Mesothelial cell of epicardium (in vitro differentiated cells): ENCODE measurements around the gene BOC. TPM values are rescaled to one million over a fixed set of nuclear protein-coding genes. Genes with fewer than 3 reads are reported as not detected.

Experiments used
- DNase-seq, 2 experiments: peaks; one replicate each; pipeline ENCODE4 v3.0.0; 2021; ENCODE audit warnings: low spot score in 2 of 2; ENCODE audit not compliant: unreplicated experiment in 2 of 2
- H3K27ac Mint-ChIP-seq: 2 replicates; pipeline ENCODE4 v1.8.0; 2021; ENCODE audit warnings: mixed read lengths
- H3K27me3 Mint-ChIP-seq: 2 replicates; pipeline ENCODE4 v1.8.0; 2021; ENCODE audit warnings: low read depth, mixed read lengths
- H3K36me3 Mint-ChIP-seq: 2 replicates; pipeline ENCODE4 v1.8.0; 2021; ENCODE audit warnings: mixed read lengths
- H3K4me1 Mint-ChIP-seq: 2 replicates; pipeline ENCODE4 v1.8.0; 2021; ENCODE audit warnings: mixed read lengths
- H3K4me3 Mint-ChIP-seq: 2 replicates; pipeline ENCODE4 v1.8.0; 2021; ENCODE audit warnings: mild to moderate bottlenecking, moderate library complexity, mixed read lengths
- H3K9me3 Mint-ChIP-seq: 2 replicates; pipeline ENCODE4 v1.8.0; 2021; ENCODE audit warnings: mixed read lengths
- total RNA-seq: library from RNA; stranded (reverse); gene quantifications from 3 replicates; pipeline ENCODE4 v1.2.1, GENCODE V29; 2021
- TF ChIP-seq, protein P1 (sequence below): fragments of 200-600 bp; sonication (generic); IDR thresholded peaks from one replicate; pipeline ENCODE4 v1.5.0; 2021; ENCODE audit warnings: antibody characterized with exemption; ENCODE audit not compliant: unreplicated experiment

BOC gene
- total RNA-seq, 1 donor from 2014 or later = 85.3 TPM

DNA sequence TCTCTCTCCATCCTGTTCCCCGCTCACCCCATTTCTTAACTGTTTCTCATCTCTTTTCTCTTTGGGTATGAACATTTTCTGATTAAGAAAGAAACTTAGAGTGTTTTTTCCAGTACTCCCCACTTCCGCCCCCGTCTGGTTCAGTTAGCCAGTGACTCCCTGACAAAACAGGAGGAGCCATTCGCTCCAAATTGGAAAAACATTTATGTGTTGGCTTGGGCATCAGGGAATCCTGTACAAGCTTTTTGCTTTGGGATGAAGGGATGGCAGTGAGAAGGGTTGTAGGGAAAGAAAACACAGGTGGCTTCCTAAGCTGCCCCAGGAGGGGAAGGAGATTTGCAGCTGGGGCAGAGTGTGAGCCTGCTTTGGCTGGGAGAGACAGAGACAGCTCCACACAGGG lies 47.0 kb downstream of the BOC start:
- Mint-ChIP-seq H3K36me3 (peaks cover 33% of the 10 kb centered on the region), H3K9me3 (no peaks in the 10 kb centered on the region), H3K4me3 (no peak overlapping the region)

DNA sequence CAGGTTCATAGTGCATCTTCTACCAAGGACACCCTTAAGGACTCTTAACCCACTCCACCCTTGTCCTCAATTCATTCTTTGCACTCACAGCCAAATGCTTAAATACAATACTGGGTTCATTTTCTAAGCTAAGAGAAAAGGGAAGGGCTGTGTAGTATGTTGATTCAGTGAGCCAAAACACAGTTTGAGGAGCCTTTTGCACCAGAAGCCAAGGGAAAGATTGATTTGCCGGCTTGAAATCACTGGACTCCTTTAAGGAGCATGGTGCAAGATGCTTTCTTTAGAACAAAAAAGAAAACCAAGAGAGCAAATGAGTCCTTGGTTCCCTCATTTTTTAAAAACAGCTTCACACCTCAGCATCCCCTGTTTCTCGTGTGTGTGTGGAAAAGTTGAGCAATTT lies 47.8 kb downstream of the BOC start:
- H3K4me3 Mint-ChIP-seq = no peak overlapping the region
- H3K4me1 Mint-ChIP-seq = peaks cover 46% of the 10 kb centered on the region
- peaks cover 27% of the 10 kb centered on the region for H3K36me3 Mint-ChIP-seq
- DNase-seq = no peak
- TF ChIP-seq, protein P1, sequence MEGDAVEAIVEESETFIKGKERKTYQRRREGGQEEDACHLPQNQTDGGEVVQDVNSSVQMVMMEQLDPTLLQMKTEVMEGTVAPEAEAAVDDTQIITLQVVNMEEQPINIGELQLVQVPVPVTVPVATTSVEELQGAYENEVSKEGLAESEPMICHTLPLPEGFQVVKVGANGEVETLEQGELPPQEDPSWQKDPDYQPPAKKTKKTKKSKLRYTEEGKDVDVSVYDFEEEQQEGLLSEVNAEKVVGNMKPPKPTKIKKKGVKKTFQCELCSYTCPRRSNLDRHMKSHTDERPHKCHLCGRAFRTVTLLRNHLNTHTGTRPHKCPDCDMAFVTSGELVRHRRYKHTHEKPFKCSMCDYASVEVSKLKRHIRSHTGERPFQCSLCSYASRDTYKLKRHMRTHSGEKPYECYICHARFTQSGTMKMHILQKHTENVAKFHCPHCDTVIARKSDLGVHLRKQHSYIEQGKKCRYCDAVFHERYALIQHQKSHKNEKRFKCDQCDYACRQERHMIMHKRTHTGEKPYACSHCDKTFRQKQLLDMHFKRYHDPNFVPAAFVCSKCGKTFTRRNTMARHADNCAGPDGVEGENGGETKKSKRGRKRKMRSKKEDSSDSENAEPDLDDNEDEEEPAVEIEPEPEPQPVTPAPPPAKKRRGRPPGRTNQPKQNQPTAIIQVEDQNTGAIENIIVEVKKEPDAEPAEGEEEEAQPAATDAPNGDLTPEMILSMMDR = no peak
- no peaks in the 10 kb centered on the region for H3K27me3 Mint-ChIP-seq
- H3K27ac Mint-ChIP-seq = no peak overlapping the region
- no peaks in the 10 kb centered on the region for H3K9me3 Mint-ChIP-seq

More for the DNA sequence above, 47.0 kb downstream of the BOC start:
- TF ChIP-seq, protein P1 = no peak
- no peaks in the 10 kb centered on the region for H3K27me3 Mint-ChIP-seq
- no peak for DNase-seq
- H3K4me1 Mint-ChIP-seq = peaks cover 46% of the 10 kb centered on the region
- H3K27ac Mint-ChIP-seq = no peak overlapping the region

DNA sequence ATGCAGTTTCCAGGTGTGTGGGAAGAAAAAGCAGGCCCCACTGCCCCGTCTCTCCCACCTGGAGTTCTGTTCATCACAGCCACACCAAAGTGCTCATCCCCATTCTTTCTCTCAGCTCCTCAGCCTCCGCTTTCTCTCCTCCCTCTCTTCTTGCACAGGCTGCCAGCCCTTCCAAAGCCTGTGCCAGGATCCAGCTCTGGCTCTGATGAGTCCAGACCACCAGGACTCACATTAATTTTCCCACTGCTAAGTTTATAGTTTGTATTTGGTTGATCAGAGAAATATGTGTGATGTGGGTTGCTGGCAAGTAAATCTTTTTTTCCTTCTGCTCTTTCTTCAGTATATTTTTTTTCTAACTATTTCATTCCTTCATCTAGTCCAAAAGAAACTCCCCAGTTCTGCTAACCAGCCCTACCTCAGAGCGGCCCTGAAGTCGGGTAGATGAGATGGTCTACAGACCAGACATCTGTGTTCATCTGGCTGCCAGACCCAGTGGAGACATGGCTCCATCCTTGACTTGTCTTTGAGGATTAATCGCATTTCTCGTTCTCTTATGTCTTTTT lies 49.8 kb downstream of the BOC start:
- peaks cover 22% of the 10 kb centered on the region for H3K36me3 Mint-ChIP-seq
- H3K27ac Mint-ChIP-seq = peak overlapping the region; percentile 70
- no peak overlapping the region for H3K4me3 Mint-ChIP-seq
- DNase-seq = no peak
- peaks cover 59% of the 10 kb centered on the region for H3K4me1 Mint-ChIP-seq
- TF ChIP-seq, protein P1 = no peak
- H3K9me3 Mint-ChIP-seq = no peaks in the 10 kb centered on the region
- no peaks in the 10 kb centered on the region for H3K27me3 Mint-ChIP-seq

DNA sequence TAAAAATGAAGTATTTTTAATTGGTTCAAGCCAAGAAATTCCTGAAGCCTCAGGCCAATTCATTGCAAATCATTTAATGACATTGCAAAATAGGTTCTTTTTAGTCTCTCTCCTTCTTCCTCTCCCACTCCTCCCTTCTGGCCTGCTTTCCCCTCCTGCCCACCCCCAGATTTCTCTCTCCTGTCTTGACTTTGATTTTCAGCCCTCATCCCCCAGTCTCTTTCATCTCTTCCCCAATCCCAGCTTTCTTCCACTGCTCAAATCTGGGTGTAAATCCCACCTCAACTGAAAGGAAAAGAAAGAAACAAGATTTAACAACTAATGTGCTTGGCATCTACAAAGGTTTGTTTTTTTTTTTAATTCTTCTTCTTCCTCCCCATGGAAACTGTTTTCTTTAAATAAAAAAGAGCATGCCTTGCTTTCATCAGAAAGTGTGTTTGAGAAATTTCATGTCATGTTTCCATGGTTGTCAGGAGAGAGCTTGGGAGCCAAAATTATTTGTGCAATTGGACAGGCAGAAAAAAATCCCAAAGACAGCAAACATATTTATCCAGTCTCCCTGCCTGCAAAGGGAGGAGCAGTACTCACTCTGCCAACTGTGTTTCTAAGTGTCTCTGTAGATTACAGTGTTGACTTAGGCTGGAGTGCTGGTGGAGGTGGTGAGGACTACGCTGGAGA lies 50.4 kb downstream of the BOC start:
- DNase-seq = no peak
- peaks cover 22% of the 10 kb centered on the region for H3K36me3 Mint-ChIP-seq
- H3K4me3 Mint-ChIP-seq = no peak overlapping the region
- peaks cover 65% of the 10 kb centered on the region for H3K4me1 Mint-ChIP-seq
- peak overlapping the region; percentile 70 for H3K27ac Mint-ChIP-seq
- TF ChIP-seq, protein P1 = no peak
- H3K27me3 Mint-ChIP-seq = no peaks in the 10 kb centered on the region
- H3K9me3 Mint-ChIP-seq = no peaks in the 10 kb centered on the region

DNA sequence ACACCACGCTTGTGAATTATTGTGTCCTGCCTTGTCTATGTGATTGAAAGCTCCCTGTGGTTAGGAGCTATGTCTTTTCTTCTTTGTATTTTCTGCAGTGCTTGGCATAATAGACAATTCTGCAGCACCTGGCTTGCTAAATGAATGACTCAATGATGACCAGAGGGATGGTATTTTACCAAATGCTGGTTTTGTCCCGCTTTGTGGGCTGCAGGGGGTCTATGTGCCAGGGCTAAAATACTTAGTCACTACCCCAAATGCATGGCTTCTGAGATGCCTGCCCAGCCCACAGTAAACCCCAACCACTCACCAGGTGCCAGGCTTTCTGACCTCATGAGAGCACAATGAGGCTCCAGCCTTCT lies 50.9 kb downstream of the BOC start:
- TF ChIP-seq, protein P1 = no peak
- DNase-seq = no peak
- Mint-ChIP-seq H3K27me3 (no peaks in the 10 kb centered on the region), H3K9me3 (no peaks in the 10 kb centered on the region), H3K4me3 (no peak overlapping the region), H3K4me1 (peaks cover 70% of the 10 kb centered on the region), H3K27ac (peak overlapping the region; percentile 70), H3K36me3 (peaks cover 22% of the 10 kb centered on the region)
